GM12878 (cell line): Measurements from ENCODE around the gene BTF3L4. TPM values are rescaled to one million over a fixed set of nuclear protein-coding genes. Genes with fewer than 3 reads are reported as not detected.

Experiments used
- ATAC-seq: fragments of 200-7000 bp; cut with Tn5 transposase; 3 replicates; pipeline ENCODE4 v1.9.1; 2020; ENCODE audit warnings: mild to moderate bottlenecking, moderate library complexity
- BruUV-seq: library from RNA; stranded (reverse); fragments of 400-500 nt; replicated peaks from 2 replicates; lab custom pipeline; 2021; lab: Mats Ljungman, UMichigan
- CTCF ChIA-PET: fragments of 300-600 bp; sonication (Branson Sonifier 250); formaldehyde crosslinking; extraction: SDS; loops from one replicate; lab custom pipeline; 2021; ENCODE audit warnings: inconsistent platforms; lab: Yijun Ruan, JAX
- POLR2A ChIA-PET: fragments of 350-600 bp; formaldehyde crosslinking; extraction: SDS; loops from one replicate; lab custom pipeline; 2021; ENCODE audit warnings: inconsistent platforms; lab: Charles Lee
- RAD21 ChIA-PET: fragments of 300-600 bp; sonication (Branson Sonifier 250); formaldehyde crosslinking; loops from one replicate; lab custom pipeline; 2023; ENCODE audit warnings: antibody characterized with exemption; ENCODE audit not compliant: unreplicated experiment; lab: Charles Lee
- SMC1A ChIA-PET: fragments of 300-600 bp; sonication (Branson Sonifier 250); formaldehyde crosslinking; loops from one replicate; lab custom pipeline; 2023; ENCODE audit not compliant: unreplicated experiment, uncharacterized antibody; lab: Charles Lee
- DNase-seq: peaks from one replicate; pipeline ENCODE4 v3.0.0-alpha.2; 2011; ENCODE audit warnings: low read depth, low spot score
- FAIRE-seq: peaks from 3 replicates; lab custom pipeline; 2011; peaks lifted over from hg19 to GRCh38; lab: Jason Lieb, UNC
- H2AFZ ChIP-seq: 2 replicates; pipeline ENCODE4 v1.6.0; 2011; ENCODE audit warnings: low read depth, low read length, control low read depth; ENCODE audit not compliant: control insufficient read depth
- H3K27ac ChIP-seq: 2 replicates; pipeline ENCODE4 v1.5.1; 2011; ENCODE audit warnings: control low read depth; ENCODE audit not compliant: control insufficient read depth, insufficient read depth
- H3K27me3 ChIP-seq, 2 experiments: replicated peaks in 1 of 2; 2 replicates each; pipeline versions ENCODE4 v1.6.0 to v1.6.1; 2011; ENCODE audit warnings: low read length in 1 of 2; ENCODE audit not compliant: control insufficient read depth in 2 of 2, insufficient read depth in 2 of 2
- H3K36me3 ChIP-seq, 2 experiments: 2 replicates each; pipeline ENCODE4 v1.5.1; 2011; ENCODE audit warnings: low read length in 1 of 2; ENCODE audit not compliant: control insufficient read depth in 2 of 2, insufficient read depth in 2 of 2
- H3K4me1 ChIP-seq: 2 replicates; pipeline ENCODE4 v1.6.1; 2011; ENCODE audit warnings: mild to moderate bottlenecking, low read length, moderate library complexity, mixed read lengths; ENCODE audit not compliant: control insufficient read depth, insufficient read depth
- H3K4me2 ChIP-seq: 2 replicates; pipeline ENCODE4 v1.6.0; 2011; ENCODE audit warnings: control low read depth; ENCODE audit not compliant: control insufficient read depth, insufficient read depth
- H3K4me3 ChIP-seq: fragments of 200-600 bp; sonication (generic); 2 replicates; pipeline ENCODE4 v1.5.1; 2016
- H3K79me2 ChIP-seq: 2 replicates; pipeline ENCODE4 v1.6.0; 2011; ENCODE audit warnings: low read length; ENCODE audit not compliant: control insufficient read depth, insufficient read depth
- H3K9ac ChIP-seq: 2 replicates; pipeline ENCODE4 v1.8.0; 2011; ENCODE audit warnings: low read length, control low read depth, mixed read lengths; ENCODE audit not compliant: control insufficient read depth, insufficient read depth
- H3K9me3 ChIP-seq: replicated peaks from 3 replicates; pipeline ENCODE4 v1.5.1; 2011; ENCODE audit warnings: mild to moderate bottlenecking, low read length; ENCODE audit not compliant: control insufficient read depth, insufficient read depth
- H4K20me1 ChIP-seq: 2 replicates; pipeline ENCODE4 v1.6.0; 2011; ENCODE audit not compliant: control insufficient read depth, insufficient read depth
- CEBPB ChIP-seq, 2 experiments: fragments of 150-350 bp in 1 of 2; IDR thresholded peaks; 2 replicates each; pipeline ENCODE4 v1.6.1; 2012 to 2014; ENCODE audit warnings: low read depth in 2 of 2, low read length in 2 of 2, borderline replicate concordance in 1 of 2, inconsistent platforms in 1 of 2
- CHD1 ChIP-seq: IDR thresholded peaks from 2 replicates; pipeline ENCODE4 v1.6.1; 2012; ENCODE audit warnings: low read depth, low read length, improper control_type of control experiment
- ETV6 ChIP-seq, 2 experiments: fragments of 450-650 bp in 1 of 2; IDR thresholded peaks in 1 of 2; conservative IDR thresholded peaks in 1 of 2; 2 replicates each; pipeline ENCODE4 v1.6.1; 2014; ENCODE audit warnings: antibody characterized with exemption in 1 of 2, borderline replicate concordance in 1 of 2, low read depth in 1 of 2, mild to moderate bottlenecking in 1 of 2, moderate library complexity in 1 of 2
- FOXK2 ChIP-seq: fragments of 450-650 bp; IDR thresholded peaks from 2 replicates; pipeline ENCODE4 v1.6.1; 2017; ENCODE audit warnings: mild to moderate bottlenecking, moderate library complexity
- GATAD2B ChIP-seq: fragments of 450-650 bp; conservative IDR thresholded peaks from 2 replicates; pipeline ENCODE4 v1.6.1; 2017; ENCODE audit warnings: low read depth, mild to moderate bottlenecking, moderate library complexity
- IRF3 ChIP-seq: fragments of 450-650 bp; IDR thresholded peaks from 2 replicates; pipeline ENCODE4 v1.6.1; 2014; ENCODE audit warnings: mild to moderate bottlenecking
- MAX ChIP-seq: IDR thresholded peaks from 2 replicates; pipeline ENCODE4 v1.6.1; 2012; ENCODE audit warnings: low read depth, low read length, improper control_type of control experiment
- NFIC ChIP-seq: IDR thresholded peaks from 2 replicates; pipeline ENCODE4 v1.6.1; 2012; ENCODE audit warnings: low read depth, mild to moderate bottlenecking, inconsistent platforms, low read length, moderate library complexity
- RBBP5 ChIP-seq: fragments of 200-600 bp; sonication (generic); conservative IDR thresholded peaks from 2 replicates; pipeline ENCODE4 v1.6.1; 2016
- SIX5 ChIP-seq: IDR thresholded peaks from 2 replicates; pipeline ENCODE4 v1.6.1; 2011; ENCODE audit warnings: mild to moderate bottlenecking, low read depth, low read length, moderate library complexity; ENCODE audit not compliant: severe bottlenecking
- SUZ12 ChIP-seq: fragments of 200-600 bp; sonication (generic); IDR thresholded peaks from one replicate; pipeline ENCODE4 v1.6.1; 2018; ENCODE audit warnings: antibody characterized with exemption, mild to moderate bottlenecking; ENCODE audit not compliant: unreplicated experiment
- TAF1 ChIP-seq: IDR thresholded peaks from 2 replicates; pipeline ENCODE4 v1.6.1; 2011; ENCODE audit warnings: mild to moderate bottlenecking, low read depth, low read length, borderline replicate concordance
- TBL1XR1 ChIP-seq: IDR thresholded peaks from 2 replicates; pipeline ENCODE4 v1.6.1; 2012; ENCODE audit warnings: low read depth, low read length, improper control_type of control experiment
- ZBTB33 ChIP-seq: fragments of 450-650 bp; IDR thresholded peaks from 2 replicates; pipeline ENCODE4 v1.6.1; 2017; ENCODE audit warnings: mild to moderate bottlenecking
- WGBS: methylation state at CpG from one replicate; pipeline ENCODE4 v1.1.6; 2016; ENCODE audit warnings: low lambda C conversion rate; ENCODE audit not compliant: insufficient replicate concordance, insufficient coverage; ENCODE audit errors: missing lambda C conversion rate; 5-methylcytosine and 5-hydroxymethylcytosine counted together
- in situ Hi-C: fragments of 300-500 bp; cut with MboI; formaldehyde crosslinking; loops from 9 replicates; pipeline ENCODE4 v1.14.3; 2018; ENCODE audit warnings: mixed read lengths
- intact Hi-C: fragments of 100-400 bp; cut with micrococcal nuclease; formaldehyde crosslinking; loops from one replicate; pipeline ENCODE4 v1.14.2; 2022; ENCODE audit not compliant: unreplicated experiment
- polyA plus RNA-seq, 11 experiments: library from polyadenylated mRNA; depleted of rRNA in 4 of 11; unstranded in 6 of 11; stranded (reverse) in 5 of 11; fragments of >200 nt; fragmentation: Nextera tagmentation in 4 of 11; fragmentation: Illumina TruSeq in 1 of 11; extraction: Ambion mirVana in 4 of 11; extraction: Trizol in 1 of 11; gene quantifications; 1 replicate in 1 of 11; 2 replicates in 10 of 11; pipeline versions ENCODE4 v1.2.1 to v1.2.3, GENCODE V29; 2011 to 2016; ENCODE audit warnings: inconsistent platforms in 2 of 11, missing spikeins in 2 of 11, low read depth in 1 of 11
- total RNA-seq, 4 experiments: library from RNA; depleted of rRNA in 3 of 4; stranded (reverse); fragments of >200 nt in 3 of 4; fragmentation: Illumina TruSeq in 1 of 4; extraction: Trizol in 1 of 4; gene quantifications; 2 replicates each; pipeline versions ENCODE4 v1.2.1 to v1.2.3, GENCODE V29; 2013 to 2021

BTF3L4 gene
- total and polyA plus RNA-seq, 10 of the 15 experiments (the other 5 are each of a cell fraction or from before 2014, with no cell fraction given), result 25.0 to 76.9 (median 66.8) TPM

- Histone ChIP-seq H3K4me3 (peak overlapping the region; percentile 85), H3K9ac (no peak overlapping the region; the same call in 1 of the 2 replicates), H3K27me3 (no peaks in the 10 kb centered on the region), H2AFZ (no peak overlapping the region), H3K9me3 (no peaks in the 10 kb centered on the region), H3K79me2 (peaks cover 53% of the 10 kb centered on the region), H3K4me2 (peak overlapping the region; percentile 77), H3K27ac (no peak overlapping the region), H3K36me3 (no peaks in the 10 kb centered on the region), H3K4me1 (peaks cover 4% of the 10 kb centered on the region; the same call in 1 of the 2 replicates), H4K20me1 (no peaks in the 10 kb centered on the region)
- ChIA-PET POLR2A (interaction anchor here (0.6 to 1.1 kb wide), 3 partner anchors 20 to 1355 kb away, joined by 4 to 5 read pairs (median 5); partner anchors contain the start of gene KTI12), RAD21 (interaction anchor here (0.6 to 1.0 kb wide), 2 partner anchors 43 to 156 kb away, joined by 3 read pairs; no protein-coding TSS in a partner anchor), SMC1A (interaction anchor here (0.7 to 1.8 kb wide), 2 partner anchors 24 to 25 kb away, joined by 3 to 5 read pairs; no protein-coding TSS in a partner anchor), CTCF (interaction anchor here (0.9 to 3.0 kb wide), 3 partner anchors 16 to 243 kb away, joined by 3 to 13 read pairs (median 10); partner anchors contain the start of gene KTI12)
- in situ Hi-C loops (no loop called here), intact Hi-C loops (no loop called here)
- ATAC-seq, result no peak
- no TSS peak for BruUV-seq
- WGBS, result 100% methylated on average over 1 of the region's 1 CpG
- no peak for TF ChIP-seq ZBTB33
- no peak for TF ChIP-seq FOXK2
- TF ChIP-seq TBL1XR1, result no peak
- TF ChIP-seq MAX, result no peak
- no peak for TF ChIP-seq GATAD2B
- no peak for TF ChIP-seq ETV6 (conservative IDR thresholded peaks at IDR 0.05 in 1 of 2, IDR thresholded peaks at IDR 0.05 in 1 of 2; ENCODE audit: borderline replicate concordance in 1 of 2, low read depth in 1 of 2)
- no peak for TF ChIP-seq SUZ12
- no peak for TF ChIP-seq NFIC
- no peak for TF ChIP-seq RBBP5
- TF ChIP-seq TAF1, result no peak
- TF ChIP-seq CEBPB (IDR thresholded peaks at IDR 0.05; ENCODE audit: borderline replicate concordance in 1 of 2, low read depth in 2 of 2, low read length in 2 of 2), result no peak
- TF ChIP-seq CHD1, result no peak
- no peak for TF ChIP-seq IRF3
- no peak for TF ChIP-seq SIX5
- DNase-seq, result no peak
- FAIRE-seq, result no peak
Observed at GRCh38 chr1:52053862-52054261, 2.2 kb upstream of the BTF3L4 start.
